ENCODE measurements around the gene MAST1.

MAST1 gene

GRCh38 chr19:12922959-12923358 is 84.6 kb downstream of the MAST1 start:
- TF ChIP-seq CTCF (IDR thresholded peaks at IDR 0.05; ENCODE audit: low read length) (no peak), EZH2 (IDR thresholded peaks at IDR 0.05; ENCODE audit: borderline replicate concordance, low read length) (no peak)
- Histone ChIP-seq H3K36me3 (ENCODE audit: insufficient read depth, low read length) (peaks cover 58% of the 10 kb centered on the region), H3K79me2 (ENCODE audit: insufficient read depth, low read length) (no peaks in the 10 kb centered on the region), H4K20me1 (ENCODE audit: insufficient read depth, low read length) (no peaks in the 10 kb centered on the region), H2AFZ (ENCODE audit: low read length) (no peak overlapping the region), H3K4me2 (ENCODE audit: low read length) (no peak overlapping the region), H3K4me3 (ENCODE audit: low read depth, low read length, poor library complexity, severe bottlenecking) (no peak overlapping the region), H3K4me1 (ENCODE audit: insufficient read depth, low read length, severe bottlenecking) (peaks cover 11% of the 10 kb centered on the region), H3K9me2 (ENCODE audit: low read depth, low read length) (no peaks in the 10 kb centered on the region), H3K9ac (ENCODE audit: low read length) (no peak overlapping the region), H3K9me3 (ENCODE audit: low read length) (no peaks in the 10 kb centered on the region), H3K27ac (ENCODE audit: low read depth, low read length, poor library complexity, severe bottlenecking) (no peak overlapping the region), H3F3A (ENCODE audit: insufficient read depth, low read length) (peaks cover 9% of the 10 kb centered on the region), H3K27me3 (ENCODE audit: insufficient read depth, low read length) (no peaks in the 10 kb centered on the region)

All from OCI-LY1 (cell line).